Stimulated activated CD4-positive, alpha-beta T cell treated with anti-CD3 and anti-CD28 coated beads, Interleukin-2, amount 100 ng/mL, for 24 hours (primary cell): ENCODE data around the gene AMTN.

Experiments used
- DNase-seq, 2 donors: peaks; one replicate each; pipeline ENCODE4 v3.0.0-alpha.2; 2020

Gene AMTN

GRCh38 chr4:70570796-70571195, 52.4 kb downstream of the AMTN start:
- no peak for DNase-seq

GRCh38 chr4:70571772-70572171, 53.4 kb downstream of the AMTN start:
- DNase-seq: no peak

- DNase-seq: no peak
Measured at GRCh38 chr4:70575964-70576363, 57.6 kb downstream of the AMTN start.

GRCh38 chr4:70577220-70577927, 59.0 kb downstream of the AMTN start:
- no peak for DNase-seq

GRCh38 chr4:70581980-70582379, 63.6 kb downstream of the AMTN start:
- no peak for DNase-seq
